ENCODE measurements around the gene PGM2L1. TPM values are rescaled to one million over a fixed set of nuclear protein-coding genes. Genes with fewer than 3 reads are reported as not detected.

PGM2L1 gene
- total RNA-seq, 1 experiment from 2014 or later: 33.1 TPM

GRCh38 chr11:74310857-74311256 lies 87.4 kb downstream of the PGM2L1 start:
- Histone ChIP-seq H3K27me3 (ENCODE audit: control insufficient read depth, insufficient read depth, low read length) (peaks cover 12% of the 10 kb centered on the region; the same call in 1 of the 2 replicates), H3K27ac (ENCODE audit: low read length) (no peak overlapping the region), H3K36me3 (ENCODE audit: control insufficient read depth, insufficient read depth, low read length) (no peaks in the 10 kb centered on the region), H3K4me3 (ENCODE audit: low read depth in 2 of 2, low read length in 2 of 2) (peak overlapping the region; percentile 50 to 55), H3K4me1 (ENCODE audit: control insufficient read depth, insufficient read depth, low read length) (peaks cover 2% of the 10 kb centered on the region; the same call in 1 of the 2 replicates), H3K9me3 (ENCODE audit: control insufficient read depth, insufficient read depth, low read depth, low read length) (no peaks in the 10 kb centered on the region; the same call in 1 of the 2 replicates)
- intact Hi-C loops (cut with micrococcal nuclease; ENCODE audit: unreplicated experiment): no loop called here
- TF ChIP-seq POLR2AphosphoS5 (IDR thresholded peaks at IDR 0.05; ENCODE audit: low read depth, low read length): no peak
- TF ChIP-seq, protein P1, sequence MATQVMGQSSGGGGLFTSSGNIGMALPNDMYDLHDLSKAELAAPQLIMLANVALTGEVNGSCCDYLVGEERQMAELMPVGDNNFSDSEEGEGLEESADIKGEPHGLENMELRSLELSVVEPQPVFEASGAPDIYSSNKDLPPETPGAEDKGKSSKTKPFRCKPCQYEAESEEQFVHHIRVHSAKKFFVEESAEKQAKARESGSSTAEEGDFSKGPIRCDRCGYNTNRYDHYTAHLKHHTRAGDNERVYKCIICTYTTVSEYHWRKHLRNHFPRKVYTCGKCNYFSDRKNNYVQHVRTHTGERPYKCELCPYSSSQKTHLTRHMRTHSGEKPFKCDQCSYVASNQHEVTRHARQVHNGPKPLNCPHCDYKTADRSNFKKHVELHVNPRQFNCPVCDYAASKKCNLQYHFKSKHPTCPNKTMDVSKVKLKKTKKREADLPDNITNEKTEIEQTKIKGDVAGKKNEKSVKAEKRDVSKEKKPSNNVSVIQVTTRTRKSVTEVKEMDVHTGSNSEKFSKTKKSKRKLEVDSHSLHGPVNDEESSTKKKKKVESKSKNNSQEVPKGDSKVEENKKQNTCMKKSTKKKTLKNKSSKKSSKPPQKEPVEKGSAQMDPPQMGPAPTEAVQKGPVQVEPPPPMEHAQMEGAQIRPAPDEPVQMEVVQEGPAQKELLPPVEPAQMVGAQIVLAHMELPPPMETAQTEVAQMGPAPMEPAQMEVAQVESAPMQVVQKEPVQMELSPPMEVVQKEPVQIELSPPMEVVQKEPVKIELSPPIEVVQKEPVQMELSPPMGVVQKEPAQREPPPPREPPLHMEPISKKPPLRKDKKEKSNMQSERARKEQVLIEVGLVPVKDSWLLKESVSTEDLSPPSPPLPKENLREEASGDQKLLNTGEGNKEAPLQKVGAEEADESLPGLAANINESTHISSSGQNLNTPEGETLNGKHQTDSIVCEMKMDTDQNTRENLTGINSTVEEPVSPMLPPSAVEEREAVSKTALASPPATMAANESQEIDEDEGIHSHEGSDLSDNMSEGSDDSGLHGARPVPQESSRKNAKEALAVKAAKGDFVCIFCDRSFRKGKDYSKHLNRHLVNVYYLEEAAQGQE (IDR thresholded peaks at IDR 0.05; ENCODE audit: insufficient read depth in 1 of 2, low read depth in 2 of 2, low read length in 1 of 2): no peak
- TF ChIP-seq TCF7L2 (IDR thresholded peaks at IDR 0.05; ENCODE audit: low read depth, low read length): no peak
- no peak for TF ChIP-seq CTCF (IDR thresholded peaks at IDR 0.05)
- TF ChIP-seq SIN3A (IDR thresholded peaks at IDR 0.05; ENCODE audit: borderline replicate concordance, insufficient read depth, low read depth, low read length): no peak
- ChIA-PET CTCF (no interaction called here), POLR2A (no interaction called here)
- ATAC-seq (peak; percentile 25; the same call in 1 of the 2 replicates), DNase-seq (ENCODE audit: low read depth, low spot score) (no peak)
- no TSS peak for BruUV-seq (replicated peaks)
- in situ Hi-C loops (cut with HindIII; ENCODE audit: low pct_unique_long_range_greater_than_20kb, low sequenced_read_pairs): no loop called here

GRCh38 chr11:74307434-74307833 lies 90.8 kb downstream of the PGM2L1 start:
- no peaks in the 10 kb centered on the region for H3K9me3 ChIP-seq (ENCODE audit: control insufficient read depth, insufficient read depth, low read depth, low read length)
- no peaks in the 10 kb centered on the region for H3K36me3 ChIP-seq (ENCODE audit: control insufficient read depth, insufficient read depth, low read length)
- no peak overlapping the region for H3K4me3 ChIP-seq (ENCODE audit: low read depth in 2 of 2, low read length in 2 of 2)
- ATAC-seq (no peak), DNase-seq (ENCODE audit: low read depth, low spot score) (no peak)
- in situ Hi-C loops (cut with HindIII; ENCODE audit: low pct_unique_long_range_greater_than_20kb, low sequenced_read_pairs) (no loop called here), intact Hi-C loops (cut with micrococcal nuclease; ENCODE audit: unreplicated experiment) (no loop called here)
- CTCF ChIA-PET: no interaction called here
- no TSS peak for BruUV-seq (replicated peaks)
- TF ChIP-seq CTCF (IDR thresholded peaks at IDR 0.05): no peak
- TF ChIP-seq SIN3A (IDR thresholded peaks at IDR 0.05; ENCODE audit: borderline replicate concordance, insufficient read depth, low read depth, low read length): no peak
- no peak for TF ChIP-seq POLR2AphosphoS5 (IDR thresholded peaks at IDR 0.05; ENCODE audit: low read depth, low read length)
- H3K4me1 ChIP-seq (ENCODE audit: control insufficient read depth, insufficient read depth, low read length): peaks cover 2% of the 10 kb centered on the region; the same call in 1 of the 2 replicates
- POLR2A ChIA-PET: no interaction called here
- no peak overlapping the region for H3K27ac ChIP-seq (ENCODE audit: low read length)
- H3K27me3 ChIP-seq (ENCODE audit: control insufficient read depth, insufficient read depth, low read length): peaks cover 12% of the 10 kb centered on the region; the same call in 1 of the 2 replicates
